NCI-H1105 treated with DMSO at 0.1 percent for 48 hours (cell line): Measurements from ENCODE around the gene TUBG2.

Experiments
- DNase-seq: peaks from one replicate; lab custom pipeline; 2025; lab: John Stamatoyannopoulos, UW

TUBG2 gene

GRCh38 chr17:42697108-42697811 lies 38.2 kb downstream of the TUBG2 start:
- no peak for DNase-seq

- DNase-seq = no peak
These were observed 39.8 kb downstream of the TUBG2 start for GRCh38 chr17:42698736-42699414.

GRCh38 chr17:42699415-42699740 lies 40.3 kb downstream of the TUBG2 start:
- no peak for DNase-seq

- no peak for DNase-seq
These were observed 41.7 kb downstream of the TUBG2 start for GRCh38 chr17:42700586-42701289.

GRCh38 chr17:42702446-42702845 lies 43.4 kb downstream of the TUBG2 start:
- no peak for DNase-seq

- no peak for DNase-seq
These were observed 45.4 kb downstream of the TUBG2 start for GRCh38 chr17:42704490-42704836.

- DNase-seq = no peak
These were observed 45.9 kb downstream of the TUBG2 start for GRCh38 chr17:42704837-42705494.

- no peak for DNase-seq
These were observed 47.6 kb downstream of the TUBG2 start for GRCh38 chr17:42706732-42707131.

GRCh38 chr17:42708588-42708987 lies 49.5 kb downstream of the TUBG2 start:
- no peak for DNase-seq

- no peak for DNase-seq
These were observed 50.5 kb downstream of the TUBG2 start for GRCh38 chr17:42709561-42709960.
